NCI-H69 (cell line): ENCODE results near the gene OR51A4.
"Not testable (repeated sequence)": the region's sequence is repeated elsewhere in the genome, so short reads cannot be mapped to it uniquely, and the experiment has no call there.

Experiments
- DNase-seq: peaks from one replicate; lab custom pipeline; 2025; lab: John Stamatoyannopoulos, UW

Gene OR51A4, protein sequence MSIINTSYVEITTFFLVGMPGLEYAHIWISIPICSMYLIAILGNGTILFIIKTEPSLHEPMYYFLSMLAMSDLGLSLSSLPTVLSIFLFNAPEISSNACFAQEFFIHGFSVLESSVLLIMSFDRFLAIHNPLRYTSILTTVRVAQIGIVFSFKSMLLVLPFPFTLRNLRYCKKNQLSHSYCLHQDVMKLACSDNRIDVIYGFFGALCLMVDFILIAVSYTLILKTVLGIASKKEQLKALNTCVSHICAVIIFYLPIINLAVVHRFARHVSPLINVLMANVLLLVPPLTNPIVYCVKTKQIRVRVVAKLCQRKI

DNA sequence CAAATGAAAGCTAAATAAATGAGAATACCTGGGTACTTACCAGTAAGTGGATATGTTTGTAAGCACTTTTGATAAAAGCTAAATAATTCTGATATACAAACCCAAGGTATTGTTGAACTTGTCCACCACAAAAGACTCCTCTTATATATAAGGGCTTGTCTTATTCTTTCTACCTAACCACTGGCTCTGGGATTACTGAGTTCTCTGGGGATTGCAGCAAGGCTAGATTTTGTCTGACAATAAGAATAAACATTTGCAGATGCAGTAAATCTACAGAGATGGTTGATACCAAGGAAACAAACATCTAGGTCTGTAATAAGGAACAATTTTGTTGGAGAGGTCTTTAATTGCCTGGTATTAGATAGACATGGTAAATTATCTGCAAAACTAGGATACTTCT is at the start of gene OR51A4:
TSS of gene OR51A4 (minus strand) at position 101 of the 400 bp plus-strand sequence. CDS start 505 bp downstream, outside the sequence.
- DNase-seq: no peak

DNA sequence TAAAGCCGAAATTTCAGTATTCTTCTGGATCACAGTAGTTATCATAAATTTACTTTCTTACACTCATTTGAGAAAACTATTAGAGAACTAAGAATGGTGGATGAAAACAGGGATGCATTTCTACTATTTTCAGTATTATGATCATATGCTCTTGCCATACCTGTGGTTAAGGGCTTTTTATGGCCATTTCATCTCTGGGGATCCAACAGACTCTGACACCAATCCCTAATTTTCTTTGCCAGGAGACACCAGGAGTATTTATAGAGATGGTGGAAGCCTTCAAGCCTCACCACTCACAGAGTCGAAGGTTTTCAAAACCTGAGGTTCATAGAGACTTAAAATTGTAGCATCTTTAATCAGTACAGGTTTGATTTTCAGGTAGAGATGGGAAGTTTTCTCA is 47.1 kb upstream of the OR51A4 start, which contains the start of gene OR51L1:
TSS of gene OR51L1 (plus strand) at position 301 of the 400 bp plus-strand sequence. CDS start 4,132 bp downstream, outside the sequence.
- DNase-seq: no peak

DNA sequence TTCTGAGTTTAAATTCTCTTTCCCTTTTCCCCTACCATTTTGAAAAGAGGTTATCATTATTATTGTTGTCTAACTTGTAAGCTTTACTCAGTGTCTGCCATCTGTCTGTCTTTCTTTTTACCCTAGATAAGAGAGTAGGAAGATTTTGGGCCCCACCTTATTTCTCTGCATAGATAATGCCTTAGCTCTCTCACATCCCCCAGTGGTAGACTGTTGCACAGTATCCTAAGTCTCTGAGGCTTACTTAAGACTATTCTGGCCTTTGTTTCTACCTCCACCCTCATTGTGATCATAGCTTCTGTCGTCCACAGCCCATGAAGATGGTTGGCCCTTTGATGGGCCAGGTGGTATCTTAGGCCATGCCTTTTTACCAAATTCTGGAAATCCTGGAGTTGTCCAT is 43.7 kb upstream of the OR51A4 start:
- peak; percentile 49 for DNase-seq

DNA sequence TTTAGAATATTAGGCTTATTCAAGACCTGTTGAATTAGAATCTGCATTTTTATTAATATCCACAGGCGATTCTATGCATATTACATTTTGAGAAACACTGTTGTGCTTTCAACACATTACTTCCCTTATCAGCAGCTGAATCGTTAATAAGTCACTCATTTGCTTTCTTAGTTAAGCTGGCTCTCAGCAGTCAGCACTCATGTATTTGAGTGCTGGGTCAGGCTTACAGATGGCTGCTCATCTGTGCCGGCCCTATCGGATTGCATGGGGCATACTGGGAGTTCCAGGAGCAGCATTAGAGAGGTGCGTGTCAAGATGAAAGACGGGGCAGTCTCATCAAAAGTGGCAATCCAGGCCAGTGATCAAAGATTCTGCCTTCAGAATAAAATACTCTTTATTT is 36.4 kb upstream of the OR51A4 start:
- DNase-seq: no peak

GRCh38 chr11:4982678-4983077 is 35.3 kb upstream of the OR51A4 start:
- peak; percentile 30 for DNase-seq

- DNase-seq: no peak
Measured at GRCh38 chr11:4979036-4979435, 31.6 kb upstream of the OR51A4 start.

DNA sequence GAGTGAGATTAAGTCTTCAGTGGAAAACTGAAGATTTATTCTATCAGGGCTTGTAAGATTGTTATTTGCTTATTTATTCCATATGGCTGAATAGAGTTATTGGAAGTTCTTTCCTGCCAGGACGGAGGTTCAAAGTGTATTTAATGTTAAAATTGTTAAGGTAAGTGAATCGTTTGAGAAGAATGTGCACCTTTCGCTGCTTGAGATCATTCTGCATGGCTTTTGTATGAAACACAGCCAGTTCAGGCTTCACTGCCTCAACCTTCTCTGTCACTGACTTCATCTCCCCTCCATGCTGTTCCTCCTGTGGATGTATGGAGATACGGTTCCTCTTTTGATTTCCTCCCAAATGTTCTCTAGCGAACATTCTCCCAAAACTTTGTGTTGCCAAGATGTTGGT is 28.0 kb upstream of the OR51A4 start:
- no peak for DNase-seq

DNA sequence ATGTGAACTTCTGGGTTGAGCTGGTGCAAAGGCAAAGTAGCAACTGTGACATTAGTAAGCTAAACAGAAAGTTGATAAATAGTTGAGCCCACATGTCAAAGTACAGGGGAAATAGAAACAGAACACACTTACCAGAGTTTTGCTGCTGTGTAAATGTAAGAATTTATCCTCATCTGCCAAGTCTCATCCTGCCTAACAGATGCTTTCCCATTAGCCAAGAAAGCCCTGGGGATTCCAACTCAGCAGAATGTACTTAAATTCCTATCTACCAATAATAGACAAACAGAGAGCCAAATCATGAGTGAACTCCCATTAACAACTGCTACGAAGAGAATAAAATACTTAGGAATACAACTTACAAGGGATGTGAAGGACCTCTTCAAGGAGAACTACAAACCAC is 15.4 kb upstream of the OR51A4 start:
- peak; percentile 31 for DNase-seq

DNA sequence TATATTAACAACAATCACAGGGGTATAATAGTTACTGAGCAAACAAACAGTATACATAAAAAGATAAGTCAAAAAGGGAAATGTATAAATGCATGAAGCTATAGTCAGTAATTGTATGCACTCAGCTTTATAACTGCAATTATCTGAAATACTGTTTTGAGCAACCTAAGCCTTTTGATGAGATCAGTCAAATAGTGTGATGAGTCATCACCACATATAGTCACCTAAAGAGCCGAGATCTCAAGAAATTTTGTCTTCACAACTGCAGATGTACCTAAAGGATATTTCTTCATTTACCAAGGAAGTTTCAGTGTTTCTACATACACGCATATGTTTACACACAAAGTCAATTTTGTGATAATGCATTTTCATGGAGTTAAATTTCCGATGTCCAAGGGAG is 13.5 kb upstream of the OR51A4 start:
- peak; percentile 75 for DNase-seq

DNA sequence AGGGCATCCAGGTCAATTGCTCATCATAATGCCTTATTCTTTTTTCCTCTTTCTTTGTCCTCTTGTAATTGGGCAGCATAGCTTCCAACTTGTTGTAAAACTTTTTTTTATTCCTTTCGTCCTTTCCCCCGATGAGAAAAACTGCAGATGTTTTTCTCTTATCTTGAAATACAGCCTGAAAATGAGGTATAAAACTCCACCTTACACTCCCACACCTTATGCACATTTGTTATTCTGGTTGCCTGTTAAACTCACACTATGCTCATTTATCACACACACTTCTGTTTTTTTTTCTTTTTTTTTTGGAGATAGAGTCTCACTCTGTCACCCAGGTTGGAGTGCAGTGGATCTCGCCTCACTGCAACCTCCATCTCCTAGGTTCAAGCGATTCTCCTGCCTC is 10.0 kb upstream of the OR51A4 start:
- no peak for DNase-seq

GRCh38 chr11:4955613-4956012 is 8.2 kb upstream of the OR51A4 start, which contains the start of gene OR51A2:
OR51A2 (minus strand) TSS chr11:4955713; CDS start chr11:4955713, 0 bp downstream.
- DNase-seq: not testable (repeated sequence)

- no peak for DNase-seq
Measured at GRCh38 chr11:4936745-4937144, 10.7 kb downstream of the OR51A4 start.

DNA sequence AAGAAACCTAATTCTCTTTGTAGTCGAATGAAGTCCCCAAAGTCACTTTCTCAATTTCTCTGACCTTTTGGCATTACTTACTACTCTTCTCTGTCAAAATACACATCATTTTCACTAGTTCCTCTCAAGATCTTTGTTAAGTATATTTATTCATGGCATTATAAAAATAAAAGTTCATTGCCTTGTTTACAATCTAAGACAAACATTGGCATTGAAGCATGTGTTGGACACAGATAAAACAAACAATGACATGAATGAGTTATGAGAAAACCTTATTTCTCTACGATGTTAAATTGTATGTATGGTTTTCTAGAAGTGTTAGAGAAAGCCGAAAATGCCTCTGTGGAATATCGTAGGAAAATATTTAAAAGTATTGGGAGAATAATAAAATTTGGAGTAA is 14.7 kb downstream of the OR51A4 start:
- DNase-seq: no peak

DNA sequence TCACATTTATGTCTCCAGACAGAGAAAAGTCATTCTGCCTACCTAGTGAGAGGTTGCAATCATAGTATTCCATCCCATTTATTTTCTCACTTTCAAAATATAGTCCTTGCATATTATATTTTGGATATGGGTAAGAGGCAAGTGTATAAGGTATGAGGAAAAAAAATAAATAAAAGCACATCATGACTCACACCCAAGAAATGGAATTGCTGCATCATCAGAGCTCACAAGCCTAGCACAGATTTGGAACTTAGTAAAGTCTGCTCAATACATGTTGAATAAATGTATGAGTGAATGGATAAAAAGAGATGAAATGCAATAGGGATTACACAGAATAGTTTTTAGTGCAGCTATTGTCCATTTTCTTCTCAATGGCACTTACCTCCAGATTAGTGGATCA is 20.8 kb downstream of the OR51A4 start:
- no peak for DNase-seq

DNA sequence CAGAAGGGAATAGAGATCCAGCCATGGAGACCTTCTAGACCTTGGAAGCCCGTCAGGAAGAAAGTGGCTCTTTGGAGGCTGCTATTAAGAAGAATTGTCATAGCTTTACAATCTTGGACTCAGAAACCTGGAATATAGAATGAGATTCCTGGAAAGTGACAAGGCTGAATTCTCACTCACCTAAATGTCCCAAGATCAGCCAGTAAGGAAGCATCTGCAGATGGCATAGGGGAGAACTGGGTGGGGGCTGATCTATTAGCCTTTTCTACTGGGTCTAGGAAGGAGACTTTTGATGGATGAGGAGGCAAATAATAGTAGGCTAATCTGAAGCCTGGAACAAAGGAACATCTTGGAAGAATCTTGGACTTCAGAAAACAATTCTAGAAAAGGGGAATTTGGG is 23.2 kb downstream of the OR51A4 start, which contains the start of gene OR51G1:
TSS of gene OR51G1 (minus strand) at position 101 of the 400 bp plus-strand sequence. CDS start at position 101, 0 bp downstream.
- no peak for DNase-seq

- no peak for DNase-seq
Measured at GRCh38 chr11:4922304-4922703, 25.1 kb downstream of the OR51A4 start.

DNA sequence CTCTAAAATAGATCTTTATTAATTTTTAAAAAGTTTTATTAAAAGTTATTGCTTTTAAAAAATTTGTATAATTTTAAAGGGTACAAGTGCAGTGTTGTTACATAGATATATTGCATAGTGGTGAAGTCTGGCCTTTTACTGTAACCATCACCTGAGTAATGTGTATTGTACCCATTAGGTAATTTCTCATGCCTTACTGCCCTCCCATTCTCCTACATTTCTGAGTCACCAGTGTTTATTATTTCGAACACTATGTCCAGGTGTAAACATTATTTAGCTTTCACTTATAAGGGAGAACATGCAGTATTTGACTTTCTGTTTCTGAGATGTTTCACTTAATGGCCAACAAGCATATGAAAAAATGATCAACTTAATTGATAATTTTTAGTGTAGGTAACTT is 25.6 kb downstream of the OR51A4 start:
- DNase-seq: no peak

DNA sequence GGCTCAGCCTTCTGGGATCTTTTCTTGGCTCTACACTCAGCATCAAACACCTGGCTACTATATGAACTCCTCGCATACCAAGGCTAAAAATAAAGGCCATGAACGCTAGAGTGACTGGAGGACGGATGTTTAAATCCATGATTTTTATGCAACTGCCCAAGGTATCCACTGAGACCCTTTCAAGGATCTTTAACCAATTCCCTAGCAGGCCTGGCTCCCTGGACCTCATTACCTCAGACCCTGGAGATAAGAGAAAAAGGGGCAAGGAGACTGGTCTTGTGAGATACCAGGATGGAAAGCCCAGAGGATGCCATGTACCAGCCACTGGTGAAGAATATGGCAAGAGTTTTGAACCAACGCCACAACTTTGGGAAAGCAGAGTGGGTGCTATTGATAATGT is 28.2 kb downstream of the OR51A4 start, which contains the start of gene OR51G2:
TSS of gene OR51G2 (minus strand) at position 101 of the 400 bp plus-strand sequence. CDS start 3,687 bp downstream, outside the sequence.
- no peak for DNase-seq

DNA sequence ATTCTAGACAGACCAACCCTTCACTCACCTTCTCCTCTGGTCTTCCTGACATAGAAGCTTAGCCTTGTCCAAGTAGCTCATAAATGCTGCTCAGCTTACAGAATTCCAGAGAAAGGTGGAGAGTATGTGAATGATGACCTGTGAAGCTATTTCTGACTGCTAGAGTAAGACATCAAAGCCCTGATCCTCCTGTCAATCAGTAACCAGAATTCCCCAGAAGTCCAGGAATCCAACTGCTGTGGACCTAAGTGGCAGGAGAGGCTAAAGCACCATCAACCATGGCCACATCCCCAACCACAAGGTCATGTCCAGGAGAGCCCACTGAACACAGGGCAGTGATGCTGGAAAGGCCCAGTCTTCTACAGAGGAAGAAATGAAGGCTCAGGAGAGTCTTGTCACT is 30.8 kb downstream of the OR51A4 start:
- no peak for DNase-seq

DNA sequence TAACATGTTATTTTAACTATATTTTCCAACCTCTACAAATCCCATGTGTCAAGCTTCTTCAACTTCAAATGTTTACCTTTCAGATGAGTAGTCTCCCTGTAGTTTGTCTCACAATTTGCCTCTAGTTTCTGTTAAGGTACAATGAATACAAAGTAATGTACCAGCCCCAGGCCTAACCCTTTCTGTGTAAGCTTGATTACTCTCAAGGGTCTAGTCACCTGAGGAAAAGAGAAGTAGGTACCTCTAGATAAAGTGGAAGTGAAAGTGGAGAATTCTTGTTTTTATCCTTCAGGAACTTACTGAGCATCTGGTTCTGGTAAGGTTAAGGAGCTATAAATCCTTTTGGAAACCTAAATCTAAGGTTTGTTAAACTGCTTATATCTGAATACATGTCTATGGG is 43.9 kb downstream of the OR51A4 start, which contains the start of gene OR51A7:
TSS of gene OR51A7 (plus strand) at position 300 of the 400 bp plus-strand sequence. CDS start 3,587 bp downstream, outside the sequence.
- no peak for DNase-seq
